HUES64 (cell line): ENCODE measurements around the gene DHCR24.
"Not testable (repeated sequence)": the region's sequence is repeated elsewhere in the genome, so short reads cannot be mapped to it uniquely, and the experiment has no call there.

Experiments
- H3K27ac ChIP-seq: 2 replicates; pipeline ENCODE4 v1.7.0; 2013; ENCODE audit warnings: low read depth, low read length, inconsistent platforms
- H3K27me3 ChIP-seq: 2 replicates; pipeline ENCODE4 v1.6.1; 2013; ENCODE audit warnings: mild to moderate bottlenecking, low read length; ENCODE audit not compliant: insufficient read depth
- H3K36me3 ChIP-seq: 2 replicates; pipeline ENCODE4 v1.6.1; 2013; ENCODE audit warnings: mild to moderate bottlenecking, low read length; ENCODE audit not compliant: insufficient read depth
- H3K4me1 ChIP-seq: 2 replicates; pipeline ENCODE4 v1.6.1; 2013; ENCODE audit warnings: mild to moderate bottlenecking, low read length, moderate library complexity; ENCODE audit not compliant: insufficient read depth
- H3K4me3 ChIP-seq: 2 replicates; pipeline ENCODE4 v1.5.1; 2013; ENCODE audit warnings: mild to moderate bottlenecking, low read length, moderate library complexity
- H3K9ac ChIP-seq: 2 replicates; pipeline ENCODE4 v1.6.1; 2013; ENCODE audit warnings: mild to moderate bottlenecking, low read depth, low read length
- H3K9me3 ChIP-seq: 2 replicates; pipeline ENCODE4 v1.6.1; 2013; ENCODE audit warnings: low read depth, low read length; ENCODE audit not compliant: insufficient read depth
- WGBS: fragments of 150-250, 120-280 bp; methylation state at CpG from one replicate; pipeline ENCODE4 v1.1.7; 2013; ENCODE audit warnings: missing lambda C conversion rate; 5-methylcytosine and 5-hydroxymethylcytosine counted together

The DHCR24 gene

DNA sequence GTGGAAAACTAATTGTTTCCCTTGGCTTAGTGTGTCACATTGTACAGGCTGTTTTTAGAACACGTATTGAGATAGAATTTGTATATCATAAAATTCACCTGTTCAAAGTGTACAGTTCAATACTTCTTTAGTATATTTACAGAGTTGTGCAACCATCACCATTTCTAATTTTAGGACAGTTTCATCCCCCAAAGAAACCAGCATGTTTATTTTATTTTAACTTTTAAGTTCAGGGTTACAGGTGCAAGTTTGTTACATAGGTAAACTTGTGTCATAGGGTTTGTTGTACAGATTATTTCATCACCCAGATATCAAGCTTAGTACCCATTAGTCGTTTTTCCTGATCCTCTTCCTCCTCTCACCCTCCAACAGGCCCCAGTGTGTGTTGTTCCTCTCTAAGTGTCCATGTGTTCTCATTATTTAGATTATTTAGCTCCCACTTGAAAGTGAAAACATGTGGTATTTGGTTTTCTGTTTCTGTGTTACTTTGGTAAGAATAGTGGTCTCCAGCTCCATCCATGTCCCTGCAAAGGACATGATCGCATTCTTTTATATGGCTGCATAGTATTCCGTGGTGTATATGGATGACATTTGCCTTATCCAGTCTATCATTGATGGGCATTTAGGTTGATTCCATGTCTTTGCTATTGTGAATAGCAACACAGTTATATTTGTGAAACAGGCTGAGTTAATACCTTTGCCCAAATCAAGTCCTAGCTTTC is 35.2 kb upstream of the DHCR24 start:
- no peaks in the 10 kb centered on the region for H3K4me1 ChIP-seq
- WGBS, result 93% methylated on average over 3 of the region's 4 CpGs
- no peak overlapping the region for H3K27ac ChIP-seq
- H3K9ac ChIP-seq, result no peak overlapping the region
- no peak overlapping the region for H3K4me3 ChIP-seq
- no peaks in the 10 kb centered on the region for H3K27me3 ChIP-seq
- H3K36me3 ChIP-seq, result no peaks in the 10 kb centered on the region
- no peaks in the 10 kb centered on the region for H3K9me3 ChIP-seq

DNA sequence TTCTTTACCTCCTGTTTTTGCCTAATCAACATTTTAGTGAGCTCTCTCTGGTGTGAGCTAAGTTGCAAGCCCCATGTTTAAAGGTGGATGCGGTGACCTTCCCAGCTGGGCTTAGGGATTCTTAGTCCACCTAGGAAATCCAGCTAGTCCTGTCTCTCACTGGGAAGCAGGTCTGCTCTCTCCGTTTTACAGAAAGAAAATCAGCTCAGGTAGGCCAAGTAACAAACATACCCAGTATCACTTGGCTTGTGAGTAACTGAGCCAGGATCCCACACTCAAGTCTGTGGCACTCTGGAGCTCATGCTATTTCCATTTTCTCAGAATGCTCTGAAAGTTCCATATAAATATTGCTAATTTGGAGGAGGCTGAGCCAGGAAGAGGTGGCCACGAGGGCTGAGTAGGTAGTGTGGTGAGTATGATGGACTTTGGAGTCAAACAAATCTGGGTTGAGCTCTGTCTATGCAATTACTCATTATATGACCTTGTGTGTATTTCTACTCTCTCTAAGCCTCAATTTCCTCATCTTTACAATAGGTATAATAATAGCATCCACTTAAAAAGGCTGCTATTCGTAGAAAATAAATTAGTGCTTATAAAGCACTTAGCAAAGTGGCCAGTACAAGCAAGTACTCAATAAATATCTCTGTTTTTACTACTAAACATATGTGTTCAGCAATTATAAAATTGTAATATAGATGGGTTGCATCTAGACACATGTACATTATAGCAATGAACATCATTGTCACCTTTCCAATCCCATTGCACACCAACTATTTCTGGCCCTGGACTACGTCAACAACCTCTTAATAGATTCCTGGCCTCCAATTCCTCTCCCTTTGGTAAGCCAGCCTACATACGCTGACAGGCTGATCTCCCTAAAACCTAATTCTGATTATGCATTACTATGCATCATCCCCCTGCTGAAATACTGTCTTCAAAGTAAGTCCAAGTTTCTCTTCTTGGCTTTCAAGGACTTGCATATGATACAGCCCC is 32.7 kb upstream of the DHCR24 start:
- H3K4me1 ChIP-seq, result no peaks in the 10 kb centered on the region
- H3K4me3 ChIP-seq, result no peak overlapping the region
- no peak overlapping the region for H3K9ac ChIP-seq

DNA sequence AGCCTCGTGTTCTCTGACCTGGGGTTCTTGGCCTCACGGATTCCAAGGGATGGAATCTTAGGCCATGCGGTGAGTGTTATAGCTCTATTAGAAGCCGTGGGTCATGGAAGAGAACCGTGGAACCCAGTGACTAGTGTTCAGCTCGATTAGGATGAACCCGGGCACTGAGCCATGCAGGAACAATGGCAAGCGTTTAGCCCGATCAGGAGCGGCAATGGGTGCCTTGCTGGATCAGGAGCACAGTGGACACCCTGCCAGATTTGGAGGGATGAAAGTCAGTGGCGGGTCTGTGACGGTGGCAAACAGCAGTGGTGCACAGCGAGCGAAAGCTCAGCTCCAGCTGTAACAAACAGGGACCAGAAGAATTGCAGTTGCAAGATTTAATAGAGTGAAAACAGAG is 24.1 kb upstream of the DHCR24 start:
- H3K4me3 ChIP-seq, H3K9me3 ChIP-seq, H3K4me1 ChIP-seq, H3K27me3 ChIP-seq, H3K9ac ChIP-seq, H3K27ac ChIP-seq, H3K36me3 ChIP-seq: not testable (repeated sequence)
- 94% methylated on average over 14 of the region's 14 CpGs for WGBS

More for the DNA sequence above, 32.7 kb upstream of the DHCR24 start:
- no peaks in the 10 kb centered on the region for H3K36me3 ChIP-seq
- 93% methylated on average over 5 of the region's 6 CpGs for WGBS
- no peaks in the 10 kb centered on the region for H3K27me3 ChIP-seq
- H3K9me3 ChIP-seq, result no peaks in the 10 kb centered on the region
- H3K27ac ChIP-seq, result no peak overlapping the region

DNA sequence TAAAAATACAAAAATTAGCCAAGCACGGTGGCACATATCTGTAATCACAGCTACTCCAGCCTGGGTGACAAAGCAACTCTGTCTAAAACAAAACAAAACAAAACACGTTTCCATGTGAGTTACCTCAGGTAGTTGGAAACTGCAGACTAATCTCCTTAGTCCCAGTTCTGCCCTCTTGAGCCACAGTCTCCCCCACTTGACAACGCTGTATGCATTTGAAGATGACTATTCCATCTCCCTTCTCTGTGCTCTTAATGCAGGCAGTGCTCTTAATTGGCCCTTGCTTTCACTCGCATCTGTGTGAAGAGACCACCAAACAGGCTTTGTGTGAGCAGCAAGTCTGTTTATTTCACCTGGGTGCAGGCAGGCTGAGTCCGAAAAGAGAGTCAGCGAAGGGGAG is 19.6 kb upstream of the DHCR24 start:
- WGBS, result 71% methylated on average over 6 of the region's 6 CpGs
- H3K4me1 ChIP-seq, result peaks cover 5% of the 10 kb centered on the region
- no peak overlapping the region for H3K27ac ChIP-seq
- H3K36me3 ChIP-seq, result no peaks in the 10 kb centered on the region
- H3K9me3 ChIP-seq, result no peaks in the 10 kb centered on the region
- H3K9ac ChIP-seq, result no peak overlapping the region
- no peaks in the 10 kb centered on the region for H3K27me3 ChIP-seq
- H3K4me3 ChIP-seq, result no peak overlapping the region

DNA sequence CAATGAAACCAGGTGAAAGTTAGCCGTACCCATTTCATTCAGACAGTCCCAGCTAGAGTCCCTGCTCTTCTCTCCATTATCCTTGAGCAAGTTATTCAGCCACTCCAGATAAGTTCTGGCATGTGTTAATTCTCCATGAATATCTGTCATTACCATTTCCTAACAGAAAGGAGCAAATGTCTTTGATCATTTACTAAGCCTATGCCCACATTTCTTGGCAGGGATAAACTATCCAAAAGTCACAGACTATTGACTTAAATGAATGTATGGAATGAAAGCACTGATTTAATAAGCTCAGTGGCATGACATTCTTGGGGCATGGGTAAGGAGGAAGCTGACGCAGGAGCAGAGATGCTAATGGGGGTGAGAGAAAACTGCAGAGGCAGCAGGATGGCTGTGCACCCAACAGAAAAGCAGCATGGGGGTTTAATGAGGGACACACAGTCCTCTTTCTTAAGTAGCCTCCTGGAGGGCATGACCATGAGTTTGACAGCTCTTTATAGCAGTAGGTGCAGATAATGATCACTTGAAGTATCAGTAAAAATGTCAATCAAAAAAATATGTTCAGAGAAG is 17.6 kb upstream of the DHCR24 start:
- Histone ChIP-seq H3K36me3 (no peaks in the 10 kb centered on the region), H3K9me3 (no peaks in the 10 kb centered on the region), H3K9ac (no peak overlapping the region), H3K27me3 (no peaks in the 10 kb centered on the region), H3K4me1 (peaks cover 5% of the 10 kb centered on the region), H3K27ac (no peak overlapping the region), H3K4me3 (no peak overlapping the region)
- 43% methylated on average over 2 of the region's 2 CpGs for WGBS

DNA sequence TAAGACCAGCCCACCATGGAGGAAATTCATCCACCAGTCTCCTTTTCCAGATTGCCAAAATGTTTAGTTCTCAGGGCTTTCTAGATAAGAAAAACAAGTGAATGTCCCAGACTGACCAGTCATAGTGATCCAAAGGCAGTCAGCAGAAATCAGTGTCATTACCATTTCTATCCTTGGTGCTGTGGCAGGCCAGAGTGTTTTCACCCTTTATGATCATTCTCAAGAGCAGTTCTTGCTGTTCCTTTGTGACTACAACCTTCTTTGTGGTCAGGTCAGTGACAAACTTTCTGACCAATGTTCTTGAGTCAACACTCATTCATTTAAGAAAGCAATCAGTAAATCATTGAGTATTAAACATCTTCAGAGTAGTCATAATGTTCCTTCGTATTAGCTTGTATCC is 7.3 kb upstream of the DHCR24 start:
- no peaks in the 10 kb centered on the region for H3K4me1 ChIP-seq
- no peak overlapping the region for H3K4me3 ChIP-seq
- no peak overlapping the region for H3K9ac ChIP-seq
- H3K27me3 ChIP-seq, result no peaks in the 10 kb centered on the region
- H3K36me3 ChIP-seq, result no peaks in the 10 kb centered on the region
- H3K27ac ChIP-seq, result no peak overlapping the region
- 100% methylated on average over 1 of the region's 1 CpG for WGBS
- H3K9me3 ChIP-seq, result no peaks in the 10 kb centered on the region

DNA sequence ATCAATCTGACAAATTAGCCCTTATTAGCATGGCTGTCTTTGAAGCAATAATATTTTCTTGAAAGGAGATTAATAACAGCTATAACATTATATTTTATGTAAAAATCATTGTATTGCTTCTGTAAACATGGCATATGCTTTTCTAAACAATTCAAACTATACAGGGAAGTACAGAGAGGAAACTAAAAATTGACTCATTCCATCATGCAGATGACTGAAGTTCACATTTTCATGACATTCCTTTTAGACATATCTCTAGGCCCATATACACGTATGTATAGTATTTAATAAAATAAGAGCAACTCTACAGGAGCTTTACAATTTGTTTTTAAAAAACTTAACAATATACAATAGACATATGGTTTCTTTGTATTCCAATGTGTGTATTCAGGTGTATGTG is 5.6 kb upstream of the DHCR24 start:
- H3K9ac ChIP-seq, result no peak overlapping the region
- no peaks in the 10 kb centered on the region for H3K27me3 ChIP-seq
- peaks cover 13% of the 10 kb centered on the region for H3K4me1 ChIP-seq
- no peaks in the 10 kb centered on the region for H3K9me3 ChIP-seq
- no CpG with 5 or more reads among the region's 1 CpG for WGBS
- no peaks in the 10 kb centered on the region for H3K36me3 ChIP-seq
- no peak overlapping the region for H3K4me3 ChIP-seq
- no peak overlapping the region for H3K27ac ChIP-seq

DNA sequence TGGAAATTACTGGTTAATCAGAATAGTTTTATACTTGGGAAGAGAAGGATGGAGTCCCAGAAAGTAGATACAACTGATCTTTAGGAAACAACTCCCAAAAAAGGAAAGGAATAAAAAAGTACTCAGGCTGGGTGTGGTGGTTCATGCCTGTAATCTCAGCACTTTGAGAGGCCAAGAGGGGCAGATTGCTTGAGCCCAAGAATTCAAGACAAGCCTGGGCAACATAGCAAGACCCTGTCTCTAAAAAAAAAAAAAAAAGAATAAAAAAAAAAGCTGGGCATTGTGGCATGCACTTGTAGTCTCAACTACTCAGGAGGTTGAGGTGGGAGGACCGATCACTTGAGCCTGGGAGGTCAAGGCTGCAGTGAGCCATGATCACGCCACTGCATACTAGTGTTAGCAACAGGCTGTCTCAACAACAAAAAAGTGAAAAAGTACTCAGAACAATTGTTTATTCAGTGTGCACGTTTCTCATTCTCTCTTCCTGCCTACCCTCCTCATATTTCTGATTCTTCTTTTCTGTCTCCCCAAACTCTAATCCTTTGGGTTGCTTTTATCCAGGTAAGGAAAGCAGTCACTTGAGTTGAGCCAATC is 2.2 kb upstream of the DHCR24 start:
- Histone ChIP-seq H3K36me3 (peaks cover 16% of the 10 kb centered on the region), H3K4me1 (peaks cover 24% of the 10 kb centered on the region), H3K9me3 (no peaks in the 10 kb centered on the region), H3K4me3 (no peak overlapping the region), H3K27ac (no peak overlapping the region), H3K9ac (no peak overlapping the region), H3K27me3 (no peaks in the 10 kb centered on the region)
- WGBS, result 94% methylated on average over 3 of the region's 3 CpGs

DNA sequence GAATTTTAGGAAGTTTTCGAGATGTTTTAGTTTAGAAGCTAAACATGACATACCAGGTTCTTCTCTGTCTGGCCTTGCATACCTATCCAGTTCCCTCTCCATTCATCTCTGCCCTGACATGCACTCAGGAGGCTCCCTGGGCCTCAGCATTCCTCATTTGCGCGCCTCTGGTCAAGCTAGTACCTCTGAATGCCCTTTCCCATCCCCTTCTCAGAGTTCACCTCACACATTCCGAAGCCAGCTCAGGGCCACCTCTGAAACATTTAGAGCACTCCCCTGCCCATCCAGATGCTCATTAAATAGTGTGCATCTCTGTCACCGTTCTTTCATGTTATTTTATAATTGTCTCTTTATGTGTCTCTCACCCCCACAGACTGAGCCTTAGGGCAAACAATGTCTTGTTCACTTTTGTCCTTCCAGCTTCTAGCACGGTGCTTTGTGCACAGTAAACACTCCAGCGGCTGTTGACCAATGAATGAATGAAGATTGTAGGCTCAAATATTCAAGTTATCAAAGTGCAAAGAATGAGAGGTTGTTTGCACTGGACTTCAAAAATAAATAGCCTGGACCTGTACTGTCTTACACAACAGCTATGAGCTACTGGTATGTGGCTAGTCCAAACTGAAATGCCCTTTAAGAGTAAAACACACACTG is 1.2 kb upstream of the DHCR24 start:
- Histone ChIP-seq H3K27ac (no peak overlapping the region), H3K9ac (peak overlapping the region; percentile 81), H3K4me1 (peaks cover 24% of the 10 kb centered on the region), H3K36me3 (peaks cover 27% of the 10 kb centered on the region), H3K9me3 (no peaks in the 10 kb centered on the region), H3K4me3 (peak overlapping the region; percentile 94), H3K27me3 (no peaks in the 10 kb centered on the region)
- 64% methylated on average over 7 of the region's 7 CpGs for WGBS

DNA sequence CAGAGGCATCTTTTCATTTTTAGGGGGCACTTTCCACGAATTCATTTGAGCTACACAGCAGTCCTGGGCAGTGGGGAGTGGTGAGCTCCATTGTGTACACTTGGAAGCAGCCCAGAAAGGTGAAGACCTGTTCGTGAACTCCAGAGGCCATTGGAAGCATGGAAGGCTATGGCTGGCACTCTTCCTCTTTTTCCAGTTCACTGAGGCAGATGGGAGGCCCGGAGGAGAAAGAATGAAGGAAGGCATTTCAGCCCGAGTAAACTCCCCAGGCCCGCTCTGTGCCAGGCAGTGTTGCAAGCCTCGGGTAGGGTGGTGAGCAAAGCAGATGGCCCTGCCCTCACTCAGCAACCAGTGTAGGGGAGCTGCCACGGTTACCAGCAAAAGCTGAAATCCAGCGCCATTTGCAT is 673 bp upstream of the DHCR24 start:
- 16% methylated on average over 8 of the region's 8 CpGs for WGBS
- Histone ChIP-seq H3K9ac (peak overlapping the region; percentile 81), H3K9me3 (no peaks in the 10 kb centered on the region), H3K27ac (peak overlapping the region; percentile 66), H3K4me3 (peak overlapping the region; percentile 94), H3K4me1 (peaks cover 24% of the 10 kb centered on the region), H3K36me3 (peaks cover 32% of the 10 kb centered on the region), H3K27me3 (no peaks in the 10 kb centered on the region)
